Left renal pelvis (tissue), 4 donors: Measurements from ENCODE around the gene CERT1. TPM values are rescaled to one million over a fixed set of nuclear protein-coding genes. Genes with fewer than 3 reads are reported as not detected.
"Not testable (repeated sequence)": the region's sequence is repeated elsewhere in the genome, so short reads cannot be mapped to it uniquely, and the experiment has no call there.

Experiments
- DNase-seq, 4 donors: peaks; one replicate each; pipeline ENCODE4 v3.0.0-alpha.2; 2013; ENCODE audit warnings: low read depth in 4 of 4, low spot score in 3 of 4
- polyA plus RNA-seq, 4 donors: library from polyadenylated mRNA; unstranded; fragments of 120-200 nt; gene quantifications; one replicate each; pipeline ENCODE4 v1.2.1, GENCODE V29; 2013; ENCODE audit not compliant: insufficient read length in 4 of 4

The CERT1 gene
- polyA plus RNA-seq, 4 donors = 53.7 to 67.8 (median 62.3) TPM

- DNase-seq = no peak
These were observed 153.3 kb downstream of the CERT1 start for GRCh38 chr5:75358117-75358516.

GRCh38 chr5:75356719-75357118 is 154.7 kb downstream of the CERT1 start:
- DNase-seq = no peak

GRCh38 chr5:75355236-75355635 is 156.2 kb downstream of the CERT1 start:
- no peak for DNase-seq

- DNase-seq = no peak
These were observed 160.1 kb downstream of the CERT1 start for GRCh38 chr5:75351139-75351926.

- DNase-seq = no peak
These were observed 161.8 kb downstream of the CERT1 start for GRCh38 chr5:75349663-75350062.

GRCh38 chr5:75348241-75348640 is 163.2 kb downstream of the CERT1 start:
- no peak for DNase-seq

GRCh38 chr5:75342836-75343235 is 168.6 kb downstream of the CERT1 start:
- no peak for DNase-seq

- DNase-seq = no peak
These were observed 169.5 kb downstream of the CERT1 start for GRCh38 chr5:75341934-75342333.

- no peak for DNase-seq
These were observed 170.5 kb downstream of the CERT1 start for GRCh38 chr5:75340714-75341478.

GRCh38 chr5:75338408-75338807 is 173.0 kb downstream of the CERT1 start:
- DNase-seq = no peak

- peak in 1 of 4 donors; percentile 10 for DNase-seq
These were observed 173.9 kb downstream of the CERT1 start for GRCh38 chr5:75337366-75338021.

- peak; percentile 97 to 98 (median 98) for DNase-seq
These were observed 174.7 kb downstream of the CERT1 start, which contains the start of gene HMGCR for GRCh38 chr5:75336615-75337336. Gene HMGCR, plus strand, starts transcription at chr5:75337220. Its CDS starts 5,386 bp downstream, at chr5:75342606.

- peak; percentile 35 to 72 (median 56) for DNase-seq
These were observed 175.3 kb downstream of the CERT1 start for GRCh38 chr5:75335952-75336614.

- DNase-seq = no peak
These were observed 175.9 kb downstream of the CERT1 start for GRCh38 chr5:75335486-75335885.

GRCh38 chr5:75334413-75334812 is 177.0 kb downstream of the CERT1 start:
- not testable (repeated sequence) for DNase-seq

- DNase-seq = not testable (repeated sequence)
These were observed 177.7 kb downstream of the CERT1 start for GRCh38 chr5:75333759-75334158.

GRCh38 chr5:75331095-75332090 is 180.0 kb downstream of the CERT1 start:
- no peak for DNase-seq

GRCh38 chr5:75330404-75330803 is 181.0 kb downstream of the CERT1 start:
- DNase-seq = no peak
